GM19193 (cell line): ENCODE measurements around the gene PDCD2L.

Source experiments
- POLR2A ChIP-seq: IDR thresholded peaks from 4 replicates; pipeline ENCODE4 v1.6.1; 2011; ENCODE audit not compliant: insufficient read depth, insufficient read length; ENCODE audit errors: extremely low read depth

PDCD2L gene

GRCh38 chr19:34431681-34432402, 27.6 kb downstream of the PDCD2L start:
- TF ChIP-seq POLR2A: no peak

- no peak for TF ChIP-seq POLR2A
Measured at GRCh38 chr19:34432797-34433196, 28.6 kb downstream of the PDCD2L start.

GRCh38 chr19:34436716-34437115, 32.5 kb downstream of the PDCD2L start:
- no peak for TF ChIP-seq POLR2A

GRCh38 chr19:34448191-34448590, 44.0 kb downstream of the PDCD2L start:
- TF ChIP-seq POLR2A: no peak

GRCh38 chr19:34452723-34453122, 48.5 kb downstream of the PDCD2L start:
- TF ChIP-seq POLR2A: no peak

GRCh38 chr19:34454091-34454490, 49.9 kb downstream of the PDCD2L start:
- no peak for TF ChIP-seq POLR2A

GRCh38 chr19:34454685-34455084, 50.5 kb downstream of the PDCD2L start:
- TF ChIP-seq POLR2A: no peak

GRCh38 chr19:34457446-34457845, 53.2 kb downstream of the PDCD2L start:
- TF ChIP-seq POLR2A: no peak

GRCh38 chr19:34458677-34459076, 54.5 kb downstream of the PDCD2L start:
- no peak for TF ChIP-seq POLR2A

- TF ChIP-seq POLR2A: no peak
Measured at GRCh38 chr19:34459614-34460013, 55.4 kb downstream of the PDCD2L start.

GRCh38 chr19:34461375-34462100, 57.3 kb downstream of the PDCD2L start:
- no peak for TF ChIP-seq POLR2A

- no peak for TF ChIP-seq POLR2A
Measured at GRCh38 chr19:34468409-34468808, 64.2 kb downstream of the PDCD2L start.

- TF ChIP-seq POLR2A: no peak
Measured at GRCh38 chr19:34471906-34472700, 67.9 kb downstream of the PDCD2L start.

GRCh38 chr19:34474233-34474989, 70.2 kb downstream of the PDCD2L start:
- TF ChIP-seq POLR2A: no peak
